Neutrophil (primary cell): ENCODE measurements around the gene NPC1L1.

Experiments used
- H3K27ac ChIP-seq: fragments of 200-600 bp; sonication (generic); 2 replicates; pipeline ENCODE4 v1.5.1; 2016; ENCODE audit warnings: mild to moderate bottlenecking, moderate library complexity
- H3K27me3 ChIP-seq: fragments of 200-600 bp; sonication (generic); 2 replicates; pipeline ENCODE4 v1.6.0; 2016; ENCODE audit warnings: mild to moderate bottlenecking
- H3K36me3 ChIP-seq: fragments of 200-600 bp; sonication (generic); 2 replicates; pipeline ENCODE4 v1.5.1; 2017
- H3K4me1 ChIP-seq, 2 experiments: fragments of 200-600 bp in 1 of 2; sonication (generic) in 1 of 2; 1 replicate in 1 of 2; 2 replicates in 1 of 2; pipeline versions ENCODE4 v1.5.1 to v1.6.1; 2013 to 2016; ENCODE audit warnings: low read depth in 1 of 2, low read length in 1 of 2, mild to moderate bottlenecking in 1 of 2, moderate library complexity in 1 of 2; ENCODE audit not compliant: control insufficient read depth in 1 of 2, insufficient read depth in 1 of 2
- H3K4me3 ChIP-seq, 2 experiments: fragments of 200-600 bp in 1 of 2; sonication (generic) in 1 of 2; 1 replicate in 1 of 2; 2 replicates in 1 of 2; pipeline ENCODE4 v1.5.1; 2013 to 2016; ENCODE audit warnings: low read depth in 1 of 2, low read length in 1 of 2, mild to moderate bottlenecking in 1 of 2, moderate library complexity in 1 of 2
- H3K9me3 ChIP-seq: fragments of 200-600 bp; sonication (generic); 2 replicates; pipeline ENCODE4 v1.5.1; 2016
- TF ChIP-seq, protein P1 (sequence below): fragments of 200-600 bp; sonication (generic); IDR thresholded peaks from 2 replicates; pipeline ENCODE4 v1.5.1; 2016; ENCODE audit warnings: antibody characterized with exemption

The NPC1L1 gene

GRCh38 chr7:44549457-44549856 lies 8.3 kb upstream of the NPC1L1 start:
- Histone ChIP-seq H3K9me3 (no peaks in the 10 kb centered on the region), H3K4me3 (no peak overlapping the region), H3K36me3 (no peaks in the 10 kb centered on the region), H3K27ac (no peak overlapping the region), H3K27me3 (peaks cover 50% of the 10 kb centered on the region), H3K4me1 (no peaks in the 10 kb centered on the region)
- TF ChIP-seq, protein P1, sequence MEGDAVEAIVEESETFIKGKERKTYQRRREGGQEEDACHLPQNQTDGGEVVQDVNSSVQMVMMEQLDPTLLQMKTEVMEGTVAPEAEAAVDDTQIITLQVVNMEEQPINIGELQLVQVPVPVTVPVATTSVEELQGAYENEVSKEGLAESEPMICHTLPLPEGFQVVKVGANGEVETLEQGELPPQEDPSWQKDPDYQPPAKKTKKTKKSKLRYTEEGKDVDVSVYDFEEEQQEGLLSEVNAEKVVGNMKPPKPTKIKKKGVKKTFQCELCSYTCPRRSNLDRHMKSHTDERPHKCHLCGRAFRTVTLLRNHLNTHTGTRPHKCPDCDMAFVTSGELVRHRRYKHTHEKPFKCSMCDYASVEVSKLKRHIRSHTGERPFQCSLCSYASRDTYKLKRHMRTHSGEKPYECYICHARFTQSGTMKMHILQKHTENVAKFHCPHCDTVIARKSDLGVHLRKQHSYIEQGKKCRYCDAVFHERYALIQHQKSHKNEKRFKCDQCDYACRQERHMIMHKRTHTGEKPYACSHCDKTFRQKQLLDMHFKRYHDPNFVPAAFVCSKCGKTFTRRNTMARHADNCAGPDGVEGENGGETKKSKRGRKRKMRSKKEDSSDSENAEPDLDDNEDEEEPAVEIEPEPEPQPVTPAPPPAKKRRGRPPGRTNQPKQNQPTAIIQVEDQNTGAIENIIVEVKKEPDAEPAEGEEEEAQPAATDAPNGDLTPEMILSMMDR: no peak

- TF ChIP-seq, protein P1: no peak
- Histone ChIP-seq H3K27me3 (peaks cover 50% of the 10 kb centered on the region), H3K36me3 (no peaks in the 10 kb centered on the region), H3K4me1 (no peaks in the 10 kb centered on the region), H3K9me3 (no peaks in the 10 kb centered on the region), H3K27ac (no peak overlapping the region), H3K4me3 (no peak overlapping the region)
Measured at GRCh38 chr7:44548893-44549292, 7.8 kb upstream of the NPC1L1 start.

- Histone ChIP-seq H3K27ac (no peak overlapping the region), H3K27me3 (peaks cover 43% of the 10 kb centered on the region), H3K9me3 (no peaks in the 10 kb centered on the region), H3K36me3 (no peaks in the 10 kb centered on the region), H3K4me1 (no peaks in the 10 kb centered on the region), H3K4me3 (no peak overlapping the region)
- TF ChIP-seq, protein P1: no peak
Measured at GRCh38 chr7:44547536-44548231, 6.6 kb upstream of the NPC1L1 start.

DNA sequence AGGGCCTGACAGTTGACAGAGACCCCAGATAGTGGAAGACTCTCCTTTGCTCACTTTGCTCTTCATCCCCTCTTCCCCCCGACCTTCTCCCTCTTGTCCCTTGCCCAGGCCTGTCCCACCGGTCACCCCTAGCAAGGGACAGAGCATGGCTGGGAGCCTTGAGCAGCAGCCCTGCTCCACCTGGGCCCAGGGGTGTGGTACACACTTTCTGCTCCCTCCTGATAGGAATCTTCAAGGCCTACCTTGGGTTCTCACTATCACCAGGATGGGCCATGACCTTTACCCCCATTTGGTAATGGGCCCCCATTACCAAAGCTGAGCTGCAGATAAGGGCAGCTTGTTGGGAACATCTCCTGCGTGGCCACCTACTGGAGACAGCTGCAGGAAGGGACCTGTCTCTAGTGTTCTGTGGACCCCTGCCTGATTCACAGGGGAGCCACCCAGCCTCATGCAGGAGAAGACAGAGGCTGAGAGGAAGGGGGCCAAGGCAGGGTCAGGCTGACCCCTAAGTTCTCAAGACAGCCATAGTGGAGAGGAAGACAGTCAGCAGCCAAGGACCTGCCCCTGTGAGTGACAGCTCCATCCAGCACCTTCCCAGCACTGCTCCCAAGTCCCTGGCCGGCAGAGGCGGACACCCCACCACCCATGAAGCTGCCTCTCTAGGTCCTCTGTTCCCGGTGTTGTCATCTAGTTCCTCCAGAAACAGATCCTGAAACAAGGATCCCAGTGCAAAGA lies 913 bp upstream of the NPC1L1 start:
- H3K36me3 ChIP-seq: no peaks in the 10 kb centered on the region
- H3K4me1 ChIP-seq: no peaks in the 10 kb centered on the region
- no peaks in the 10 kb centered on the region for H3K27me3 ChIP-seq
- no peaks in the 10 kb centered on the region for H3K9me3 ChIP-seq
- TF ChIP-seq, protein P1: no peak
- no peak overlapping the region for H3K4me3 ChIP-seq
- no peak overlapping the region for H3K27ac ChIP-seq

DNA sequence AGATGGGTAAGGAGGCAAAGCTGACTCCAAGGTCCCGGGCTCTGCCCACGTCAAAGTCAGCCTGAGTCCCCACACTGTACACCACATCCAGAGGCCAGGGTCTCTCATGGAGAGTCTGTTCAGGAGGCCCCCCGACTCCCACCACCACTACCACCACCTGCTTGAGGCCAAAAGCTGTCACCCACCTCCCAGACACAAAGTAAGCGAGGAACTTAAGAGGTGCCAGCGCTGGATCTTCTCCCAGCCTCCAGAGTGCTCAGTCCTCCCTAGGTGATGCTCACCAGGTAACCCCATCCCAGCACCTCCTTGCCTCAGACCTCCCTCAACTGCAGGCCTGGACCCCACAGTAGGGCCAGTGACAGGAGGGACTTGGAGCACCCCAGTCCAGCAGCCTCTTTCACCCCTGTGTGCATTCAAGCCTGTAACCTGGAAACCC lies 520 bp downstream of the NPC1L1 start:
- TF ChIP-seq, protein P1: no peak
- no peak overlapping the region for H3K27ac ChIP-seq
- no peak overlapping the region for H3K4me3 ChIP-seq
- H3K9me3 ChIP-seq: no peaks in the 10 kb centered on the region
- H3K36me3 ChIP-seq: no peaks in the 10 kb centered on the region
- H3K27me3 ChIP-seq: no peaks in the 10 kb centered on the region
- H3K4me1 ChIP-seq: no peaks in the 10 kb centered on the region
